Gastrocnemius medialis (tissue), 4 donors: ENCODE data around the gene NECAP2.
"Not testable (repeated sequence)": the region's sequence is repeated elsewhere in the genome, so short reads cannot be mapped to it uniquely, and the experiment has no call there.

ENCODE experiments used
- POLR2A ChIP-seq, 2 donors: fragments of 450-650 bp; IDR thresholded peaks; one replicate each; pipeline ENCODE4 v1.6.1; 2017; ENCODE audit warnings: antibody characterized with exemption in 2 of 2, mild to moderate bottlenecking in 2 of 2, moderate library complexity in 2 of 2
- TF ChIP-seq, protein P1 (sequence below), 5 experiments: fragments of 450-650 bp in 3 of 5; fragments of 200-600 bp in 2 of 5; sonication (generic) in 2 of 5; IDR thresholded peaks in 4 of 5; conservative IDR thresholded peaks in 1 of 5; 1 replicate in 4 of 5; 2 replicates in 1 of 5; pipeline ENCODE4 v1.5.1; 2016 to 2019; ENCODE audit warnings: antibody characterized with exemption in 5 of 5, mild to moderate bottlenecking in 3 of 5, moderate library complexity in 3 of 5

DNA sequence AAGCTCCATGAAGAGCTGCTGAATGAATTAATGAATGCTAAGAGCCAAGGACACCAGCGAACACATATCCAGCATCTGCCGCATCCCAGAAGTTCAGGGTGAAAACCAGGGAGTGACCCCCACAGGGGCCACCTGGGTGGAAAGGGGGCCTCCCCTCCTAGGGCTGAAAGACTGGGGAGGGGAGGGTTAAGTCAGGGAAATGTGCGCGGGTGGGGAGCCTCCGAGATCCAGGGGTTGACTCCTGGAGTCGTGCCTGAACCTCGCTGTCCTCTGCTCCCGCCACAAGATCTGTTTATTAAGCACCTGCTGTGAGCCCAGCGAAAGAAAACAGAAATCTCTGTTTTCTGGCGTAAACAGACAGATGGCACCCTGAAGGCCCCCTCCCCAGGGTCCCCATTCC is 57.5 kb downstream of the NECAP2 start:
- TF ChIP-seq, protein P1, sequence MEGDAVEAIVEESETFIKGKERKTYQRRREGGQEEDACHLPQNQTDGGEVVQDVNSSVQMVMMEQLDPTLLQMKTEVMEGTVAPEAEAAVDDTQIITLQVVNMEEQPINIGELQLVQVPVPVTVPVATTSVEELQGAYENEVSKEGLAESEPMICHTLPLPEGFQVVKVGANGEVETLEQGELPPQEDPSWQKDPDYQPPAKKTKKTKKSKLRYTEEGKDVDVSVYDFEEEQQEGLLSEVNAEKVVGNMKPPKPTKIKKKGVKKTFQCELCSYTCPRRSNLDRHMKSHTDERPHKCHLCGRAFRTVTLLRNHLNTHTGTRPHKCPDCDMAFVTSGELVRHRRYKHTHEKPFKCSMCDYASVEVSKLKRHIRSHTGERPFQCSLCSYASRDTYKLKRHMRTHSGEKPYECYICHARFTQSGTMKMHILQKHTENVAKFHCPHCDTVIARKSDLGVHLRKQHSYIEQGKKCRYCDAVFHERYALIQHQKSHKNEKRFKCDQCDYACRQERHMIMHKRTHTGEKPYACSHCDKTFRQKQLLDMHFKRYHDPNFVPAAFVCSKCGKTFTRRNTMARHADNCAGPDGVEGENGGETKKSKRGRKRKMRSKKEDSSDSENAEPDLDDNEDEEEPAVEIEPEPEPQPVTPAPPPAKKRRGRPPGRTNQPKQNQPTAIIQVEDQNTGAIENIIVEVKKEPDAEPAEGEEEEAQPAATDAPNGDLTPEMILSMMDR (IDR thresholded peaks at IDR 0.05 in 4 of 5, conservative IDR thresholded peaks at IDR 0.05 in 1 of 5), result not testable (repeated sequence)
- not testable (repeated sequence) for TF ChIP-seq POLR2A (IDR thresholded peaks at IDR 0.05)
